ENCODE results near the gene SMYD3. TPM values are rescaled to one million over a fixed set of nuclear protein-coding genes. Genes with fewer than 3 reads are reported as not detected.

Gene SMYD3
- total RNA-seq, 2 donors from 2014 or later = 13.5 to 20.8 TPM

GRCh38 chr1:246104927-246105326, 402.2 kb downstream of the SMYD3 start:
- intact Hi-C loops (cut with DNase I) = no loop called here
- H3K4me3 ChIP-seq = no peak overlapping the region
- H3K4me1 ChIP-seq = peaks cover 5% of the 10 kb centered on the region
- DNase-seq (no peak), ATAC-seq (no peak)
- H3K36me3 ChIP-seq (replicated peaks in 1 of 2; ENCODE audit: insufficient read depth in 1 of 2, low read depth in 2 of 2) = no peaks in the 10 kb centered on the region
- H3K27ac ChIP-seq = no peak overlapping the region
- no peaks in the 10 kb centered on the region for H3K9me3 ChIP-seq
- TF ChIP-seq POLR2A (IDR thresholded peaks at IDR 0.05) = no peak
- no peak for TF ChIP-seq CTCF (IDR thresholded peaks at IDR 0.05)
- 89 to 94% methylated on average over 5 of the region's 5 CpGs for WGBS, 2 donors
- no peaks in the 10 kb centered on the region for H3K27me3 ChIP-seq

- ATAC-seq = no peak
- WGBS, 2 donors = 90 to 92% methylated on average over 3 of the region's 3 CpGs
- no peak for TF ChIP-seq POLR2A (IDR thresholded peaks at IDR 0.05)
- TF ChIP-seq CTCF (IDR thresholded peaks at IDR 0.05) = no peak
Observed at GRCh38 chr1:246099570-246099969, 407.5 kb downstream of the SMYD3 start.

GRCh38 chr1:246096356-246096755, 410.7 kb downstream of the SMYD3 start:
- ATAC-seq = no peak
- Histone ChIP-seq H3K36me3 (replicated peaks in 1 of 2; ENCODE audit: insufficient read depth in 1 of 2, low read depth in 2 of 2) (no peaks in the 10 kb centered on the region), H3K4me3 (no peak overlapping the region), H3K9me3 (no peaks in the 10 kb centered on the region), H3K27me3 (no peaks in the 10 kb centered on the region), H3K4me1 (no peaks in the 10 kb centered on the region), H3K27ac (no peak overlapping the region)
- no peak for DNase-seq
- intact Hi-C loops (cut with DNase I) = no loop called here
- 87 to 96% methylated on average over 5 of the region's 5 CpGs for WGBS, 2 donors
- no peak for TF ChIP-seq CTCF (IDR thresholded peaks at IDR 0.05)
- TF ChIP-seq POLR2A (IDR thresholded peaks at IDR 0.05) = no peak

More at GRCh38 chr1:246099570-246099969, 407.5 kb downstream of the SMYD3 start:
- no peaks in the 10 kb centered on the region for H3K4me1 ChIP-seq
- no peak overlapping the region for H3K4me3 ChIP-seq
- H3K36me3 ChIP-seq (replicated peaks in 1 of 2; ENCODE audit: insufficient read depth in 1 of 2, low read depth in 2 of 2) = no peaks in the 10 kb centered on the region
- no peak for DNase-seq
- H3K9me3 ChIP-seq = no peaks in the 10 kb centered on the region
- intact Hi-C loops (cut with DNase I) = no loop called here
- H3K27ac ChIP-seq = no peak overlapping the region
- H3K27me3 ChIP-seq = no peaks in the 10 kb centered on the region

GRCh38 chr1:246095443-246095842, 411.6 kb downstream of the SMYD3 start:
- ATAC-seq (no peak), DNase-seq (no peak)
- Histone ChIP-seq H3K27me3 (no peaks in the 10 kb centered on the region), H3K9me3 (no peaks in the 10 kb centered on the region), H3K4me1 (no peaks in the 10 kb centered on the region), H3K4me3 (no peak overlapping the region), H3K27ac (no peak overlapping the region), H3K36me3 (replicated peaks in 1 of 2; ENCODE audit: insufficient read depth in 1 of 2, low read depth in 2 of 2) (no peaks in the 10 kb centered on the region)
- TF ChIP-seq CTCF (IDR thresholded peaks at IDR 0.05) (no peak), POLR2A (IDR thresholded peaks at IDR 0.05) (no peak)
- intact Hi-C loops (cut with DNase I) = no loop called here
- 82 to 86% methylated on average over 6 of the region's 6 CpGs for WGBS, 2 donors

- ATAC-seq = no peak
- Histone ChIP-seq H3K9me3 (no peaks in the 10 kb centered on the region), H3K4me3 (no peak overlapping the region), H3K36me3 (replicated peaks in 1 of 2; ENCODE audit: insufficient read depth in 1 of 2, low read depth in 2 of 2) (no peaks in the 10 kb centered on the region), H3K27me3 (no peaks in the 10 kb centered on the region), H3K4me1 (no peaks in the 10 kb centered on the region), H3K27ac (no peak overlapping the region)
- 86 to 99% methylated on average over 4 of the region's 4 CpGs for WGBS, 2 donors
- no peak for DNase-seq
- TF ChIP-seq CTCF (IDR thresholded peaks at IDR 0.05) (no peak), POLR2A (IDR thresholded peaks at IDR 0.05) (no peak)
- intact Hi-C loops (cut with DNase I) = no loop called here
Observed at GRCh38 chr1:246093230-246093629, 413.8 kb downstream of the SMYD3 start.
